MM.1S (cell line): Measurements from ENCODE around the gene LRP5.

Source experiments
- EZH2 ChIP-seq: fragments of 300-600 bp; sonication (generic); optimal IDR thresholded peaks from 2 replicates; pipeline ENCODE3; 2017; ENCODE audit warnings: low read depth, mild to moderate bottlenecking, antibody characterized with exemption, low read length, mixed read lengths
- EZH2phosphoT487 ChIP-seq: fragments of 300-600 bp; sonication (generic); IDR thresholded peaks from 2 replicates; pipeline ENCODE4 v1.6.1; 2018; ENCODE audit warnings: antibody characterized with exemption, low read length
- TF ChIP-seq, protein P1 (sequence below): fragments of 300-600 bp; sonication (generic); IDR thresholded peaks from 2 replicates; pipeline ENCODE4 v1.5.1; 2016; ENCODE audit warnings: antibody characterized with exemption, low read length, mixed read lengths

DNA sequence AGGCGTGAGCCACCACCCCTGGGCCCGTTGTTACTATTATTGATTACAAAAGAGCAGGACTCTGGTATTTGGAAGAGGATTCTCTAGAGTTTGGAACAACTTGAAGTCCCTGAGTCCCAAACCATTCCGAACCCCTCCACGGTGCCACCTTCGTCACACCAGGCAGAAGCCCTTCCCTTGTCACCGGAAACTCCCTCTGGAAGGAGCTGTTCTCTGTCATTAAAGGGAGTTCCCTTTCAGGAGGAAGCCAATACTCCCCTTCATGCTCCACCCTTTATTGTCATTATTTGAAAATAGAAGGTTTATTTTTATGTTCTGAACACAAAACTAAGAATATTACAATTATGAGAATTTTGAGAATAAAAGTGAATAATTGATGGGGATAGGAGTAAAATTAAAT lies 35.5 kb upstream of the LRP5 start:
- TF ChIP-seq EZH2 (no peak), EZH2phosphoT487 (no peak)
- TF ChIP-seq, protein P1, sequence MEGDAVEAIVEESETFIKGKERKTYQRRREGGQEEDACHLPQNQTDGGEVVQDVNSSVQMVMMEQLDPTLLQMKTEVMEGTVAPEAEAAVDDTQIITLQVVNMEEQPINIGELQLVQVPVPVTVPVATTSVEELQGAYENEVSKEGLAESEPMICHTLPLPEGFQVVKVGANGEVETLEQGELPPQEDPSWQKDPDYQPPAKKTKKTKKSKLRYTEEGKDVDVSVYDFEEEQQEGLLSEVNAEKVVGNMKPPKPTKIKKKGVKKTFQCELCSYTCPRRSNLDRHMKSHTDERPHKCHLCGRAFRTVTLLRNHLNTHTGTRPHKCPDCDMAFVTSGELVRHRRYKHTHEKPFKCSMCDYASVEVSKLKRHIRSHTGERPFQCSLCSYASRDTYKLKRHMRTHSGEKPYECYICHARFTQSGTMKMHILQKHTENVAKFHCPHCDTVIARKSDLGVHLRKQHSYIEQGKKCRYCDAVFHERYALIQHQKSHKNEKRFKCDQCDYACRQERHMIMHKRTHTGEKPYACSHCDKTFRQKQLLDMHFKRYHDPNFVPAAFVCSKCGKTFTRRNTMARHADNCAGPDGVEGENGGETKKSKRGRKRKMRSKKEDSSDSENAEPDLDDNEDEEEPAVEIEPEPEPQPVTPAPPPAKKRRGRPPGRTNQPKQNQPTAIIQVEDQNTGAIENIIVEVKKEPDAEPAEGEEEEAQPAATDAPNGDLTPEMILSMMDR = no peak
